CD1c-positive myeloid dendritic cell (primary cell): ENCODE data around the gene HTR3A.
"Not testable (repeated sequence)": the region's sequence is repeated elsewhere in the genome, so short reads cannot be mapped to it uniquely, and the experiment has no call there.

Experiments used
- DNase-seq: peaks from one replicate; pipeline ENCODE4 v3.0.0-alpha.2; 2016; ENCODE audit errors: extremely low spot score

Gene HTR3A

DNA sequence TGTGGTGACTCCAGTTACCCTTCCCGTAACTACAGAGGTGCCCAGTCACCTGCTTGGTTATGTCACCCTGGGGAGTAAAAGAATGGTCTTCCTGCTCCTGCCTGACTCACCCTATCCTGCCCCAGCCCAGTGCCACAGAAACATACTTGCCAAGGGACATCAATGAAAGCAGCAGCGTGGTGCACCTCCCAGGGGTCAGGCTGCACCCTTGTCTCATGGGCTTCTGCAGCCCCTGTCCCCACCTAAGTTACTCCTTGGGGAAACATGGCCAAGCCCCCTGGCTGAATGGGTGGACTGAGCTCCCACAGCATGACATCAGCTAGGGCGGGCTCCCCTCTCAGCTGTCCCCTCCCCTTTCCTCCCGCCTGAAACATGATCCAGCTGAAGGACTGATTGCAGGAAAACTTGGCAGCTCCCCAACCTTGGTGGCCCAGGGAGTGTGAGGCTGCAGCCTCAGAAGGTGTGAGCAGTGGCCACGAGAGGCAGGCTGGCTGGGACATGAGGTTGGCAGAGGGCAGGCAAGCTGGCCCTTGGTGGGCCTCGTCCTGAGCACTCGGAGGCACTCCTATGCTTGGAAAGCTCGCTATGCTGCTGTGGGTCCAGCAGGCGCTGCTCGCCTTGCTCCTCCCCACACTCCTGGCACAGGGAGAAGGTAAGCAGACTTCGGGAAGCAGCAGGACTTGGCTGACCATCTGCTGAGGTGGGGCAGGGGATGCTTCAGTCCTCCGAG is at the start of gene HTR3A:
Gene HTR3A (plus strand): TSS at position 368 of the 730 bp plus-strand sequence. CDS start 218 bp downstream, at position 586.
- no peak for DNase-seq

DNA sequence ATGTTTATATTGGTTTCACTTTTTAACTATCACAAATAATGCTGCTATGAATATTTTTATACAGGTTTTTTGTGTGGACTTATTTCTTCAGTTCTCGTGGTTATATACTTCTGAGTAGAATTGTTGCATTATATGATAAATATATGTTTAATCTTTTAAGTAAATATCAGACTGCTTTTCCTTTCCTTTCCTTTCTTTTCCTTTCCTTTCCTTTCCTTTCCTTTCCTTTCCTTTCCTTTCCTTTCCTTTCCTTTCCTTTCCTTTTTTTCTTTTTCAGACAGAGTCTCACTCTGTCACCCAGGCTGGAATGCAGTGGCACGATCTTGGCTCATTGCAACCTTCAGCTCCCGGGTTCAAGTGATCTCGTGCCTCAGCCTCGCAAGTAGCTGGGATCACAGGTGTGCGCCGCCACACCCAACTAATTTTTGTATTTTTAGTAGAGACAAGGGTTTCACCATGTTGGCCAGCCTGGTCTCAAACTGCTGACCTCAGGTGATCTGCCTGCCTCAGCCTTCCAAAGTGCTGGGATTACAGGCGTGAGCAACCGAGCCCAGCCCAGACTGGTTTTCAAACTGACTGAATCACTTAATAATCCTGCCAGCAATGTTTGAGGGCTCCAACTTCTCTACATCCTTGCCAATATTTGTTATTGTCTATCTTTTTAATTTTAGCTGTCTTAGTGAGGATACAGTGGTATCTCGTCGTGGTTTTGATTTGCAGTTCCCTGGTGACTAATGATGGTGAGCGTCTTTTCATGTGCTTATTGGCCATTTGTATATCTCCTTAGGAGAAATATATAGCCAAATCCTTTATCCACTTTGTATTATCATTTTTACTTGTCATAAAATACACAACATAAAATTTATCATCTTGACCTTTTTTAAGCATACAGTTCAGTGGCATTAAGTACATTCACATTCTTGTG is 48.4 kb upstream of the HTR3A start:
- no peak for DNase-seq

DNA sequence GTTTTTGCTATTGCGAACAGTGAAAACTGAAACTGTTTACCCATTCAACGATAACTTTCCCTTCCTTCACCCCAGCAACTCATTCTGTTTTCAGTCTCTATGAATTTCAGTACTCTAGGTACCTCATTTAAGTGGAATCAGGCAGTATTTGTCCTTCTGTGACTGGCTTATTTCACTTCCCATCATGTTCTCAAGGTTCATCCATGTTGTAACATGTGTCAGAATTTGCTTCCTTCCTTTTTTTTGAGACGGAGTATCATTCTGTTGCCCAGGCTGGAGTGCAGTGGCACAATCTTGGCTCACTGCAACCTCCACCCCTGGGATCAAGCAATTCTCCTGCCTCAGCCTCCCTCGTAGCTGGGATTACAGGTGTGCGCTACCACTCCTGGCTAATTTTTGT is 46.6 kb upstream of the HTR3A start:
- peak; percentile 23 for DNase-seq

DNA sequence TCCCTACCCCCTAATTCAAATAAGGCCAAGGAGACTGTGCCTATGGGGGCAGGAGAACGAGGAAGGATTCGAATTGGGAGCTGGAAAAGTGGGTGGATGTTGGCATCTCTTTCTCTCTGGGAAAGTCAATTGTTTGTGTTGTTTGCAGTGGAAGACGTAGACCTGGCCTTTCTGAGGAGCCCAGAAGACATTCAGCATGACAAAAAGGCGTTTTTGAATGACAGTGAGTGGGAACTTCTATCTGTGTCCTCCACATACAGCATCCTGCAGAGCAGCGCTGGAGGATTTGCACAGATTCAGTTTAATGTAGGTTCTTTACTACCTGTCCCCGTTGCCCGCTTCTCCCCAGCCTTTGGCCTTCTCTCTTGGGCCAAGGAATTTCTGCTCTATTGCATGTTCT is 42.1 kb upstream of the HTR3A start:
- no peak for DNase-seq

DNA sequence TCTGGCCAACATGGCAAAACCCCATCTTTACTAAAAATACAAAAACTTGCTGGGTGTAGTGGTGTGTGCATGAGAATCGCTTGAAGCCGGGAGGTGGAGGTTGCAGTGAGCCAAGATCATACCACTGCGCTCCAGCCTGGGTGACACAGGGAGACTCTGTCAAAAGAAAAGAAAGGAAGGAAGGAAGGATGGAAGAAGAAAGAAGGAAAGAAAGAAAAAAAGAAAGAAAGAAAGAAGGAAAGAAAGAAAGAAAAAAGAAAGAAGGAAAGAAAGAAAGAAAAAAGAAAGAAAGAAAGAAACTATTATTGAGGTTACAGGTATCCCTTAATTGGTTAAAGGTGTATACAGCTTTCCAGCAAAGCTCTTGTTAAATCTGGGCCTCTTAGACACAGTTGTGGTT is 40.7 kb upstream of the HTR3A start:
- DNase-seq: not testable (repeated sequence)

DNA sequence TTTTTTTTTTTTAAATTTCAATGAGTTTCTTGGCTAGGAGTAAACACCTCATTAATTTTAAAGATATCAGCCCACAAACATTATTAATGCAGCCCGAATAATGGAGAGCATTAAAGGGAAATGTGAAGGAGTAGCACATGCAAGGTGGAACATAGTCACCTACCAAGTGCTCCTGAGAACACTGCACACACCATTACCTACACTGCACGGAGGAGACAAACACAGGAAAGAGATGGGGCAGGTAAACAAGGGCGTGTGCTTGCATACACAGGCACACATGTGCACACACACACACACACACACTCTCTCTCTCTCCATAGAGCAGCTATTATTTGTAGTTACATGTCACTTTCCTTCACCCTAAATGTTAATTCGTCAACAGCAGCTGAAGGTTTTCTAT is 40.1 kb upstream of the HTR3A start:
- DNase-seq: no peak

DNA sequence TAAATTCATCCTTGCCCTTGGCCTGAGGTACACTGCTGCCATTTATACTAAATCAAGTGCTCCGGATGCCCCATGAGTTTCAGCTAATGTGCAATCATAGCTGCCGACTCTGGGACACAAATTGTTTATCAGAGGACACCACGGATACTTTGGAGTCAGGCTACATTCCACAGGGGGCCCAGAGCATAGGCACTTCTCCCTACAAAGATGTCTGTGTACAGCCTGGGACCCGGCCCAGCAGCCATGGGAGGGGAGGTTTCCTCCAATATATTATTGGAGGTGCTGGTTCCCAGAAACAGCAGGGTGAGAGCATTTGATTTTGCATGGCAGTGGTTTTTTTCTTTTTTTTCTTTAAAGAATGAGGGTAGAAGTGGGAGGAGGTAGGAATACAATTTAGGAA is 39.0 kb upstream of the HTR3A start:
- DNase-seq: no peak

DNA sequence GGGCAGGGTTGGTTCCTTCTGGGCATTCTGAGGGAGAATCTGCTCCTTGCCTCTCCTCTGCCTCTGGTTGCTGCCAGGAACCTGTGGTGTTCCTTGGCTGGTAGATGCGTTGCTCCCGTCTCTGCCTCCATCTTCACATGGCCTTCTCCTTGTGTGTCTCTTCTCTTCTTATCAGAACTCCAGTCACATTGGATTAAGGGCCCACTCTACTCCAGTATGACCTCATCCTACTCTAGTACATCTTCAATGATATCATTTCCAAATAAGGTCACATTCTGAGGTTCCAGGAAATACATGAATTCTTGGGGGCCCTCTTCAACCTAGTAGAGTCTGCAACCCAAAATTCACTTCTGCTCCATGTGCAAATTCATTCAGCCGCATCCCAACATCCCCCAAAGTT is 37.0 kb upstream of the HTR3A start:
- DNase-seq: no peak

DNA sequence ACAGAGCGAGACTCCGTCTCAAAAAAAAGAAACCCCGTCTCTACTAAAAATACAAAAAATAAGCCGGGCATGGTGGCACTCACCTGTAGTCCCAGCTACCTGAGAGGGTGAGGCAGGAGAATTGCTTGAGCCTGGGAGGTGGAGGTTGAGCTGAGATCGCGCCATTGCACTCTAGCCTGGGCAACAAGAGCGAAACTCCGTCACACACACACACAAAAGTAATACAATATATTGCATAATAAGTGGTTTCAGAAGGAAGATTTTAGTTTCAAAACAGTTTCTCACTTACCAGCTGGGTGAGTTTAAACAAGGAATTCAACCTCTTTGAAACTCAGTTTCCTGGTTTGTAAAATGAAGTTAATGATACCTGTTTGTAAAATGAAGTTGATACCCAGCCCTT is 32.7 kb upstream of the HTR3A start:
- peak; percentile 13 for DNase-seq

DNA sequence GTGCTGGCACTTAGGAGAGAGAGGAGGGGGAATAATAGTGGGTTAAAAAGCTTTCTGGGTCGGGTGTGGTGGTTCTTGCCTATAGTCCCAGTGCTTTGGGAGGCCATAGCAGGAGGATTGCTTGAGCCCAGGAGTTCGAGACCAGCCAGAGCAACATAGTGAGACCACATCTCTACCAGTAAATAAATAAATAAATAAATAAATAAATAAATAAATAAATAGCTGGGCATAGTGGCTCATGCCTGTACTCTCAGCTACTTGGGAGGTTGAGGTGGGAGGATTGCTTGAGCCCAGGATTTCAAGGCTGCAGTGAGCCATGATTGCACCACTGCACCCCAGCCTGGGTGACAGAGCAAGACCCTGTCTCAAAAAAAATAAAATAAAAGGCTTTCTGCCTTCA is 28.7 kb upstream of the HTR3A start:
- not testable (repeated sequence) for DNase-seq

DNA sequence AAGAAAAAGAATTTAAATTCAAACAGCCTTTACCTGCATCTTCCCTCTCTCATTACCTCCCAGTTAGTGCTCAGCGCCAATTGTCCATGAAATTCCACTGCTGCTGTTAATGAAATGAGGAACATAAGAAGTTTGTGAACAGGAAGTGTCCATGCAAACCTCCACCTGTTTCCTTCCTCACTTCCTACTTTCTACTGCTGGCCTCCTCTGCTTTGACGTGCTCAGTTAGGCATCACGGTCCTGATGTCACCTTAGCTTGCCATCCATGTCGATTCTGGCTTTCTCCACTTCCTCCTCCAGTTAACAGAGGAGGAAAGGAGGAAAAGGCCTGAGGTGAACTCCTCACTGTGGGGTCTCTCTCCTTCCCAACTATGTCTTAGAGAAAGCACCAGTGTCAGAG is 26.9 kb upstream of the HTR3A start:
- peak; percentile 22 for DNase-seq

DNA sequence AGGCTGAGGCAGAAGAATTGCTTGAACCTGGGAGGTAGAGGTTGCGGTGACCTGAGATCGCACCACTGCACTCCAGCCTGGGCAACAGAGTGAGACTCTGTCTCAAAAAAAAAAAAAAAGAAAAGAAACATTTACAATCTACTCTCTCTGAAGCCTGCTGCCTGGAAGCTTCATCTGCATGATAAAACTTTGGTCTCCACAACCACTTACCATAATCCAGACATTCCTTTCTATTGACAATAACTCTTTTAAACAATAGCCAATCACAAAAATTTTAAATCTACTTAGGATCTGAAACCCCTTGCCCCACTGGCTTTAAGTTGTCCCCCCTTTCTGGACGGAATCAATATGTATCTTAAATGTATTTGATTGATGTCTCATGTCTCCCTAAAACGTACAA is 25.0 kb upstream of the HTR3A start:
- DNase-seq: no peak

DNA sequence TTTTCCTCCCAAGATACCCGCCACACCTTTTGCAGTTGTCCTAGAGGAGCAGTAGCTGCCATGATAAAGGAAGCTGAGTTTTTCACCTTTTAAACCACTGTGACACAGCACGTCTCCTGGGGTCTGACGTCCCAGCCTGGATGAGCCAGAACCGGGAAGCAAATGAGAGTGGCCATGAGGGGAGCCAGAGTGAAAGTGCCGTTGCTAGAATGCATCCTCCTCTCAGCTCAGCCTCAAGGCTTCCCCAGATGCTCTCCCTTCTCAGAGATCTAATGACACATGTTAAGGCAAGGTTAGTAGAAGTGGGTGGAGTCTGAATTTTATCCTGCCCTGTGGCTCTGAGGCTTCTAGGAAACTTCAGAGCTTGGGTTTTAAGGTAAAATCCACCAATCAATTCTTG is 23.4 kb upstream of the HTR3A start:
- no peak for DNase-seq

DNA sequence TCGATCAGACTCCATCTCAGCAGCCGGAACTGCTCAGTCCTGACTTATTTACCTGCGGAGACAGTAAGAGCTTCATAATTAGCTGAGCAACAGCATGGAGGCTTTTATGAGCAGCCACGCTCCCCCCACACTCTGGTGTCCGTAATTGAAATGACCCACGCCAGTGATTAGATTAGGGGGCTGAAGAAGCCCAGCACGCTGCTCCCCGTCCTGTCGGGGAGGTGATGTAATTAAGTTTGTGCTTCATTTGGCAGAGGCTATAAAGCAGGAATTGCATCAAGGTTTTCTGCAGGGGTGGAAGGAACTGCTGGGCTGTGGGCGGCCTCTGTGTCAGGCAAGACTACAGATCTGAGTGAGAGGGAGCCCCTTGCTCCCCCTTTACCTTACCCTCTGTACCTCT is 22.8 kb upstream of the HTR3A start:
- peak; percentile 56 for DNase-seq

DNA sequence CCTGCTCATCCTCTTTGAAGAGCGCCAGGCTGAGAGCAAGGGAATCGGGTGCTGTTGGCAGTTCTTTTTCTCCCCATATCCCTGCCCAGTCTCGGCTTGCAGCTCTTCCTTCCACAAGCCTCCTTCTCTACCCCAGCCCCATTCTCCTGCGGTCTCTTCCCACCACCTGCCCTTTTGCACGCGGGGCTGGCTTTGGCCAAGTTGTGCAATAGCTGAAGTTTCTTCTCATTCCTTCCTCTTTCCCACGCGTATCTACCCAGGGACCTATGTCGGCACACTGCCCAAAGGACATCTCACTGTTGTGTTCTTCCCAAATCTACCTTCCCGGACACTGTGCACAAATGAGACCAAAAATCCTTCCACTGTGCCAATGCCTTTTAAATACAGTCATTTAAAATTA is 22.3 kb upstream of the HTR3A start:
- DNase-seq: peak; percentile 79

DNA sequence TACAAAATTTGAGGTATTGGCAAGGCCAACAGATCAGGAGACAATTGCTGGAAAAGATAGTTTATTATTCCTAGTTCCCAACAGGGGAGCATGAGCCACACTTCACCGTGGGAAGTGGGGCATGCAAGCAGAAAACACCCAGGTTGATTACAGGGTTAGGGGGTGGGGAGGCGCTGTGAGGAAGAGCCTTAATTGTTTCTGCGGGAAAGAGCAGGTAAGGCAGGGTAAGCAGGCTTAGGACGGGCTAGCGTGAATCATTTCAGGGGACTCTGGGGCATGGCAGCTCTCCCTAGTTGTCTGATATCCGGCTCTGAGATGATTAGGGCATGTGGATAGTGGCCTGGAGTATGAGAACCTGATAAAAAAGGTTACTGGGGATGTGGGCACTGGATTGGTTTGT is 20.7 kb upstream of the HTR3A start:
- DNase-seq: no peak

DNA sequence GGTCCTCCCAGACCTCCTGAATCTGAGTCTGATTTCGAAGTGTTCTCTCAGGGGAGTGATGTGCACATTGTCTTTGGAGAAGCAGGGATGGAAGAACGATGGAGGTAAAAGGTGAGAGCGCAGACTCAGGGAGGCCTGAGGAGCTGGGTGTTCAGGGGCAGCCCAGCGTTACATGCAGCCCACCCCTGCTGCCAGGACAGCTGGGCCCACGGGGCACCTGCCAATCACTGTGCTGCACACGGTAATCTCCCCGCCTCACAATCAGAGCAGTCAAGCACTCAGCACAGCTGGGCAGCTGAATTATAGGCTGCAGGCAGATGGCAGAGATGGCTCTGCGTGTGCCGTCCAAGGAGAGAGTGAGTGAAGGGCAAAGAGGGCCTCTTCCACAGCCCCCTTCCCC is 17.9 kb upstream of the HTR3A start:
- DNase-seq: no peak

DNA sequence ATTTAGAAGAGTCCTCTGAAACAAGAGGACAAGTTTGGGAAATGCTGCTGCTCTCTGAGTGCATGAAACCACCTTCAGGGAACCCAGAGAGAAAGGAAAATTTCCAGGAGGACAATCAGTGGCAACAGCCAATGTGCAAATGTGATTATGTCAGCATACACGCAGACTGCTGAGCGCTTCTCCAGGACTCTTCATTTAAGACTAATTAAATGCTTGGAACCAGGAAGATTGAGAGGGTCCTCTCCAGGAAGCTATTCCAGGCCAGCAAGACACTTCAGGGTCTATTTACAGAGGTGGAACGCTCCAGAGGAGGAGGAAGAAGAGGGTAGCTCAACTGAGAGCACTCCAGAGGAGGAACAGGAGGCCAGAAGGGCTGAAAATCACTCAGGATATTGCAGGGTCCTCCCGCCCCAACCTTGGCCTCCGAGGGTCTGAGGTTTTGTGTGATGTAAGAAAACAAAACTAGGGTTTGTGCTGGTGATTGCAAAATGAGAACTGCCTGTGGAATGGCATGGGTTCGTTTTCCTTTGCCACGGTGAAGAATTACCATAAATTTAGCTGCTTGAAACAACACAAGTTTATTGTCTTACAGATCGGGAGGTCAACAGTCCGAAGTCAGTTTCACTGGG is 14.1 kb upstream of the HTR3A start:
- no peak for DNase-seq

DNA sequence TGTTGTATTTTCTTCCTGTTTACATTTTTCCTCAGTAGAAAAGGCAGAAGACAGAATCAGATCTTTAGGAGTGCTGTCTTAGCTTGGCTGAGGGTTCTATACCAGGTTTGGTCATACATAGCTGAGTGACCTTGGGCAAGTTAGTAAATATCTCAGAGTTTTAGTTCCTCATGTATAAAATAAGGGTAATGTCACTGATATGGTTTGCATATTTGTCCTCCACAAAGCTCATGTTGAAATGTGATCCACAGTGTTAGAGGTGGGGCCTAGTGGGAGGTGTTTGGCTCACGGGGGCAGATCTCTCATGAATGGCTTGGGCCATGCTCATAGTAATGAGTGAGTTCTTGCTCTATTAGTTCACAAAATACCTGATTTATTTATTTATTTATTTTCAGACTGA is 7.5 kb upstream of the HTR3A start:
- no peak for DNase-seq

DNA sequence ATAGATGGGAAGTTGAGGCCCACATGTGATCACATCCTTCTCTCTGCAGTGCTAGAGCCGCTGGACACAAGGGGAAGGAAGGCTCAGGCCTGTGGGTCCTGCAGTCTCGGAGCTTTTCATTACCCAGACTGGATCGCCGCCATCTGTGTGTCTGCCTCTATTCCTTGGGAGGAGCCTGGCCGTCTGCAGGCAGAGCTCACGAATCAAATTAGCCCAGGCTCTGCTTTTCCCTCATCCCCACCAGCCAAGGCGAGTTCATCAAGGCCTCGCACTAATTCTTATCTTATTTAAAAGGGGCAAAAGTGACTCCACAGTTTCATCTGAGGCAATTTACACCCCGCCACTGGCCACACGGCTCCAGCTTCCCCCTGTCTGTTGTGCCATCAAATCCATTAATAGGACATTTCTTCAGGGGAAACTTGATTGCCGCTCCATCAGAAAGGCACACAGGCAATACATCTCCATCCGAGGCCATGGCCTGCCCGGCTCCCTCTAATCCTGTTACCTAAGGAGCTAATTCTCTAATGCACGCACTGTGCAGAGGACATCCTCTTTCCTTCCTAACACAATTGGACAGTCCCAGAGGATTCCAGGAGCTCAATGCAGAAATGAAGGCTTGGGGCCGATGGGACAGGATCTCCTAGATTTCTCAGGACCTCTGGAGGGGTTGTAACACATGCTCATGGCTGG is 3.3 kb upstream of the HTR3A start:
- DNase-seq: no peak

DNA sequence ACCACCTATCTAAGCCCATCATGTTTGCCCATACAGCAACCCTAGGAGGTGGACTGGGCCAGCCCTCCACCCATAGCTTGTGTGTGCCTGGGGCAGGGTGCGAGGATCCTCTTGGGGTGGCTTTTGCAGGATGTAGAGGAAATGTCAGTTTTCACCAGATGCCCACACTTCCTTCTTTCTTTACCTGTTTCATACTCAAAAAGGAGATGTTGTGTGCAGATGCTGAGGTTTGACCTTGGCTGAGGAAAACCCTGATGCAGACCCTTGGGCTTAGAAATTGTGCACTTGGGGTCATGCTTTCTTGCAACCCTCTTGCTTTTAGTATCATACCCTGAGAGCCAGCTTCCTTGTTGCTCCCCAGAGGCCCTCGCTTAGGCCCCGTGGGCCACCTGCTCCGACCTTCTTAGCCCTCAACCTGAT is 2.2 kb downstream of the HTR3A start:
- no peak for DNase-seq

DNA sequence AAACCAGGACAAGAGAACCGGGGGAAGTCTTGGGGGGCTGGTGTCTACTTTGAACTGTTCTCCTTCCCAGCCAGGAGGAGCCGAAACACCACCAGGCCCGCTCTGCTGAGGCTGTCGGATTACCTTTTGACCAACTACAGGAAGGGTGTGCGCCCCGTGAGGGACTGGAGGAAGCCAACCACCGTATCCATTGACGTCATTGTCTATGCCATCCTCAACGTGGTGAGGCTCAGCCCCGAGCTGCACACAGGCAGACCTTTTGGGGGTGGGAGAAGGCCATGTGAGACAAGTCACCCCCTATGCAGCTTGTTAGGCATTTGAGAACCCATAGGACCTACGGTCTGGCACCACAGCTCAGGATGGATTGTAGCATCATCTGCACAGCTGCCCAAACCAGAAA is 2.8 kb downstream of the HTR3A start:
- DNase-seq: no peak
